Jurkat, Clone E6-1 (cell line): ENCODE results near the gene RHNO1.
"Not testable (repeated sequence)": the region's sequence is repeated elsewhere in the genome, so short reads cannot be mapped to it uniquely, and the experiment has no call there.

Source experiments
- DNase-seq: peaks from one replicate; pipeline ENCODE4 v3.0.0-alpha.2; 2011; ENCODE audit warnings: low read depth, low spot score
- H3K4me3 ChIP-seq: 2 replicates; pipeline ENCODE4 v1.5.1; 2011; ENCODE audit warnings: mild to moderate bottlenecking, low read length, control low read depth, moderate library complexity

RHNO1 gene

GRCh38 chr12:2857021-2857431 lies 20.0 kb upstream of the RHNO1 start, which contains the start of gene TEX52:
Gene TEX52 (minus strand): TSS chr12:2857039. CDS start chr12:2857026, 13 bp downstream.
- H3K4me3 ChIP-seq = no peak within 1 kb of the TSS
- DNase-seq = no peak

DNA sequence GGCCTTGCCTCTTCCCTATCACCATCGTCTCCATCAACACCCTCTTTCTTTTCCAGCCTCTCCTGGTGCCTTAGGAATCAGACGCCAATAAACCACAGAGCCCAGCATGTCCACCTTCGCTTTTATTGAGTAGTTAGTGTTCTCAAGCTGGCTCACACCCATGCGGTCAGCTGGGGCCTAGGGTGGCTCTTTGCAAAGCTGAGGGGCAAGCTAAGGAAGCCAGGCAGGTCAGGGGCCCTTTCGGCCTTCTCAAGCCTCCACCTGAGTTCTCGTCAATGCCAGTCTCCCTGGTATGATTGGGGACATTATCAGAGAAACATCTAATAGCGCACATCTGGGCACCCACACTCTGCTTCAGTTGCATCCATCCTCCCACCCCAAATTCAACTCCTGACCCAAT lies 19.4 kb upstream of the RHNO1 start:
- H3K4me3 ChIP-seq = no peak overlapping the region
- no peak for DNase-seq

- no peak overlapping the region for H3K4me3 ChIP-seq
- no peak for DNase-seq
Measured at GRCh38 chr12:2858334-2858733, 18.7 kb upstream of the RHNO1 start.

DNA sequence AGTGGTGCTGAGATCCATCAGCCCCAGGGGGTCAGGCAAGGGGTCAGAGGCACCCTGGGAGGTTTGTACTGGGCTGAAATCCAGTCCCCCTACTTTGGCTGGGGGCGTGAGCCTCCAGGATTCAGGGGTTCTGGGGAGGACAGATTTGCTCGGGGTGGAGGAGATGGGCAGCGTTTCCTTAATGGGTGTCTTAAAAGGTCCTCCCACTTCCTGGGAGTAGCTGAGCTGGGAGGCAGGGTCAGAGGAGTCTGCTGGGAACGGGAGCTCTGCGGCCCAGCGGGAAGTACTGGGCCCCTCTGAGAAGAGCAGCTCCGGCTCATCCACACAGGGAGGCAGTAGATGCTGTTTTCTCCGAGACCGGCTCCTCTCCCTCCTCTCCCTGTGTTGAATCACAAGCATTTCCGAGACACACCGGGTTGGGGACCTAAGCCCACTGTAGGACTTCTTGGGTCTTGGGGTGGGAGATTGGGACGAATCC lies 18.0 kb upstream of the RHNO1 start:
- no peak for DNase-seq
- no peak overlapping the region for H3K4me3 ChIP-seq

GRCh38 chr12:2860170-2860569 lies 16.9 kb upstream of the RHNO1 start:
- no peak for DNase-seq
- no peak overlapping the region for H3K4me3 ChIP-seq

GRCh38 chr12:2862876-2863275 lies 14.1 kb upstream of the RHNO1 start:
- no peak for DNase-seq
- H3K4me3 ChIP-seq = no peak overlapping the region

DNA sequence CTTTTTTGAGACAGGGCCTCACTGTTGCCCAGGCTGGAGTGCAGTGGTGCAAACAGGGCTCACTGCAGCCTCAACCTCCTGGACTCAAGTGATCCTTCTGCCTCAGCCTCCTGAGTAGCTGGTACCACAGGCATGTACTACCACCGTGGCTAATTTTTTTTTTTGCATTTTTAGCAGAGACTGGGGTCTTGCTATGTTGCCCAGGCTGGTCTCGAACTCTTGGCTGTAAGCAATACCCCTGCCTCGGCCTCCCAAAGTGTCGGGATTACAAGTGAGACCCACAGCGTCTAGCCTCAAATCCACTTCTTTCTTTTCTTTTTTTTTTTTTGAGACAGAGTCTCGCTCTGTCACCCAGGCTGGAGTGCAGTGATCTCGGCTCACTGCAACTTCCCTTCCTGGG lies 13.6 kb upstream of the RHNO1 start:
- not testable (repeated sequence) for H3K4me3 ChIP-seq, DNase-seq

GRCh38 chr12:2864198-2864597 lies 12.8 kb upstream of the RHNO1 start:
- DNase-seq = no peak
- no peak overlapping the region for H3K4me3 ChIP-seq

GRCh38 chr12:2868986-2869632 lies 7.9 kb upstream of the RHNO1 start:
- not testable (repeated sequence) for H3K4me3 ChIP-seq, DNase-seq

GRCh38 chr12:2876431-2877046 lies 484 bp upstream of the RHNO1 start:
- DNase-seq = peak; percentile 39
- H3K4me3 ChIP-seq = peak overlapping the region; percentile 94

DNA sequence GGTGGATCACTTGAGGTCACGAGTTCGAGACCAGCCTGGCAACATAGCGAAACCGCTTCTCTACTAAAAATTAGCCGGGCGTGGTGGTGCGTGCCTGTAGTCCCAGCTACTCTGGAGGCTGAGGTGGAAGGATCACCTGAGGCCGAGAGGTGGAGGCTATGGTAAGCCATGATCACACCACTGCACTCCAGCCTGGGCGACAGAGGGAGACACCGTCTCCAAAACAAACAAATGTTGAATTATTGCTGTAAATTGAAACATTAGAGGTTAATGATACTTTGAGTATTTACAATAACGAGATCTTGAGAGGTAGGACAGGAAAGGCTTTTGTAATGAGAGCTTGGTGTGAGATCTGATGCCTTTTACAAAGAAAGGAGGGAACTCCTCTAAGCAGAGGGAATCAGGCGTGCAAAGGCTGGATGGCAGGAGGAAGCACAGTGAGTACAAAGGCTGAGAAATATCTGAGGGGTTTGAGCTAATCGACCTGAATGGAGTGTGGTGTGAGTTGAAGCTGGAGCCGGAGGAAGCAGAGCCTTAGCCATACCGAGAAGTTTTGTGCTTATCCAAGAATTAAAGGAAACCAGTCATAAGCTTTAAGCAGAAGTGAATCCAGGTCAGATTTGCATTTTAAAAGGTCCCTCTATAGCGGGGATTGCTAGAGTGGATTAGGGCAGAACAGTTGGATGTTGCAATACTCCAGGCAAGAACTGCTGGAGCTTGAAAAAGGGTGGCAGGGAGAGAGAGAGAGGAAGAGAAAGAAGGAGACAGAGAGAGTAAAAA lies 1.1 kb downstream of the RHNO1 start:
- DNase-seq = no peak

GRCh38 chr12:2879853-2880252 lies 2.8 kb downstream of the RHNO1 start:
- H3K4me3 ChIP-seq = no peak overlapping the region
- DNase-seq = no peak

More for the DNA sequence above, 1.1 kb downstream of the RHNO1 start:
- H3K4me3 ChIP-seq = peak overlapping the region; percentile 94

GRCh38 chr12:2884810-2885209 lies 7.8 kb downstream of the RHNO1 start:
- no peak for DNase-seq
- no peak overlapping the region for H3K4me3 ChIP-seq

DNA sequence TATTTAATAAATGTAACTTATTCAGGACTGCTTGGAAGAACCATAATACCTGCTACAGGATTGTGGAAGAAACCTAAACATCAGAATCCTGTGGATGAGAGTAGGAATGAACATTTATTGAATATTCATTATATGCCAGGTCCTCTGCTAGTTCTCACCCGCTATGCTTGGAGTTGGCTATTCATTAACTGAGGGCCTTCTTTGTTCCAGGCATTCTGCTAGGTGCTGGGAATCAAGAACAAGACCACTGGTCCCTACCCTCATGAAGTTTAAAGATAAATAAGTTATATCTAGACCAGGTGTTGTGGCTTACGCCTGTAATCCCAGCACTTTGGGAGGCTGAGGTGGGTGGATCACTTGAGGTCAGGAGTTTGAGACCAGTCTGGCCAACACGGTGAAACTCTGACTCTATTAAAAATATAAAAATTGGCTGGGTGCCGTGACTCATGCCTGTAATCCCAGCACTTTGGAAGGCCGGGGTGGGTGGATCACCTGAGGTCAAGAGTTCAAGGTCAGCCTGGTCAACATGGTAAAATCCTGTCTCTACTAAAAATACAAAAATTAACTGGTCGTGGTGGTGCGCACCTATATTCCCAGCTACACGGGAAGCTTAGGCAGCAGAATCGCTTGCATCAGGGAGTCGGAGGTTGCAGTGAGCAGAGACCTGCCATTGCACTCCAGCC lies 9.9 kb downstream of the RHNO1 start:
- no peak for DNase-seq
- no peak overlapping the region for H3K4me3 ChIP-seq

GRCh38 chr12:2890001-2890387 lies 13.0 kb downstream of the RHNO1 start:
- H3K4me3 ChIP-seq = peak overlapping the region; percentile 86
- DNase-seq = no peak

DNA sequence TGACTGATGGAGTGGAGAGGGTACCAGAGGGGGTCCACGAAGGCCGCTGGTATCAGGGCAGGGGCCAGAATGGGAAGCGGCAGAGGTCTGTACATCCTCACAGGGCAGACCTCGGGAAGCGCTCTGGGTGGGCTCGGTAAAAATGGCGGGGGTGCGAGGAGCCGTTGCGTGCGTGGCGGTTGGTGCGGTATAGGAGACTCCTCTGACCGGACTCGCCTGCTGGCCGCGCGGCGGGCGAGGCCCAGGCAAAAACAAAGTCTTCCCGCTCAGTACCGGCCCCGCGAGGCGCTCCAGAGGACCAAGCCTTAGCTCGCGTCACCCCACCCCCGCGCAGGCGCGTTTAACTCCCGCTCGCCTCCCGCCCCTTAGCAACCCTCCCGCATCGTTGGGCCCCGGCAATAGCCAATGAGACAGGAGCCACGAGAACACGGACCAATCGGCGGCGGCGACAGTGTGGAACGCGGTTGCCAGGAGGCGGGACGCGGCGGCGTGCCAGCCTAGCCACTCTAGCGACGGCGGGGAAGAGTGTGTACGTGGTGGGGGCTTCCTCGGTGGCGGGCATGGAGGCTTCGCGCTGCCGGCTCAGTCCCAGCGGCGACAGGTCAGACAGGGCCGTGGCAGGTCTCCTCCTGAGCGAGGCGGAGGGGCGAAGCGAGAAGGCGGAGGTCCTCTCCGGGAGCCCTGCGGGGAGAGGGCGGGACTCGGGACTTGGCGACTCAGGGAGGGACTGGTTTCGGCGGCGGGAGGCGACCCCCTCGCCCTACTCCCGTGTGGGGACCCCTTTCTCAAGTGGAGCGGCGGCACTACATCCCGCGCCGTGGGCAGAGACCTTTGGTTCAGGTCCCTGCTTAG lies 13.6 kb downstream of the RHNO1 start, which contains the start of gene TULP3:
Gene TULP3 (plus strand): TSS at position 504 of the 852 bp plus-strand sequence. CDS start 57 bp downstream, at position 561.
- H3K4me3 ChIP-seq = peak within 1 kb of the TSS; percentile 86
- DNase-seq = peak; percentile 92

- peak overlapping the region; percentile 86 for H3K4me3 ChIP-seq
- no peak for DNase-seq
Measured at GRCh38 chr12:2891240-2892053, 14.4 kb downstream of the RHNO1 start.

GRCh38 chr12:2892246-2892645 lies 15.2 kb downstream of the RHNO1 start:
- H3K4me3 ChIP-seq = no peak overlapping the region
- DNase-seq = no peak
